ENCODE data around the gene POLR2J.

- TF ChIP-seq CTCF (IDR thresholded peaks at IDR 0.05; ENCODE audit: low read depth, low read length, missing input control) (no peak), MAX (IDR thresholded peaks at IDR 0.05) (no peak), REST (IDR thresholded peaks at IDR 0.05) (no peak), ZBTB33 (IDR thresholded peaks at IDR 0.05) (no peak), TAF1 (conservative IDR thresholded peaks at IDR 0.05) (no peak), YY1 (IDR thresholded peaks at IDR 0.05) (no peak), NR2F2 (IDR thresholded peaks at IDR 0.05) (no peak), EGR1 (IDR thresholded peaks at IDR 0.05; ENCODE audit: low read depth in 2 of 2) (no peak)
Measured at GRCh38 chr7:102456327-102456726, 22.4 kb downstream of the POLR2J start.
